ENCODE measurements around the gene LHX6.

Gene LHX6

GRCh38 chr9:122215663-122216062, 13.1 kb downstream of the LHX6 start:
- no peak for DNase-seq

GRCh38 chr9:122214507-122214906, 14.2 kb downstream of the LHX6 start:
- no peak for DNase-seq

GRCh38 chr9:122213589-122214413, 15.0 kb downstream of the LHX6 start:
- no peak for DNase-seq

GRCh38 chr9:122213102-122213588, 15.6 kb downstream of the LHX6 start:
- DNase-seq, result no peak

- no peak for DNase-seq
Measured at GRCh38 chr9:122212473-122213004, 16.2 kb downstream of the LHX6 start.

- DNase-seq, result no peak
Measured at GRCh38 chr9:122209451-122209850, 19.3 kb downstream of the LHX6 start.

GRCh38 chr9:122207096-122207495, 21.7 kb downstream of the LHX6 start:
- DNase-seq, result no peak

- no peak for DNase-seq
Measured at GRCh38 chr9:122206118-122207046, 22.4 kb downstream of the LHX6 start.

GRCh38 chr9:122205176-122205575, 23.6 kb downstream of the LHX6 start:
- no peak for DNase-seq

GRCh38 chr9:122204491-122204890, 24.3 kb downstream of the LHX6 start:
- DNase-seq, result no peak

- no peak for DNase-seq
Measured at GRCh38 chr9:122204055-122204454, 24.7 kb downstream of the LHX6 start.

- DNase-seq, result no peak
Measured at GRCh38 chr9:122202111-122202510, 26.6 kb downstream of the LHX6 start.

GRCh38 chr9:122201641-122202040, 27.1 kb downstream of the LHX6 start:
- no peak for DNase-seq

- DNase-seq, result no peak
Measured at GRCh38 chr9:122200960-122201595, 27.7 kb downstream of the LHX6 start.

GRCh38 chr9:122197882-122198281, 30.9 kb downstream of the LHX6 start:
- no peak for DNase-seq

- no peak for DNase-seq
Measured at GRCh38 chr9:122197426-122197825, 31.3 kb downstream of the LHX6 start.

GRCh38 chr9:122195875-122196274, 32.9 kb downstream of the LHX6 start:
- DNase-seq, result no peak

GRCh38 chr9:122193651-122194050, 35.1 kb downstream of the LHX6 start:
- no peak for DNase-seq

GRCh38 chr9:122192914-122193525, 35.7 kb downstream of the LHX6 start:
- no peak for DNase-seq

GRCh38 chr9:122192261-122192875, 36.4 kb downstream of the LHX6 start:
- DNase-seq, result no peak

GRCh38 chr9:122191584-122191983, 37.2 kb downstream of the LHX6 start:
- no peak for DNase-seq

All from C1 segment of cervical spinal cord (tissue), 14 donors.